NCI-H146 (cell line): ENCODE measurements around the gene SYT10.

Source experiments
- DNase-seq: peaks from one replicate; lab custom pipeline; 2025; lab: John Stamatoyannopoulos, UW

The SYT10 gene

DNA sequence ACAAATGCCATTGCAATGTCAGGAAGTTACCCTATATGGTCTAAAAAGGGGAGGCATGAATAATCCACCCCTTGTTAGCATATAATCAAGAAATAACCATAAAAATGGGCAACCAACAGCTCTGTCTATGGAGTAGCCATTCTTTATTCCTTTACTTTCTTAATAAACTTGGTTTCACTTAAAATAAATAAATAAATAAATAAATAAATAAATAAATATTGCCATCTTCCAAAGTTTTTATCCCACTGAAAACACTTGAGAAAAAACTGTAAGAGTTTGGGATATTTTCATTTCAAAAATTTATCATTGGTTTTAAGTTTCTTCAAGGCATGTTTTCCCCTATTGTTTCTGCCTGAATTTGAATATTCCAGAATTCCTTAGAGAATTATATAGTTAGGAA, 89.8 kb downstream of the SYT10 start:
- DNase-seq, result no peak

DNA sequence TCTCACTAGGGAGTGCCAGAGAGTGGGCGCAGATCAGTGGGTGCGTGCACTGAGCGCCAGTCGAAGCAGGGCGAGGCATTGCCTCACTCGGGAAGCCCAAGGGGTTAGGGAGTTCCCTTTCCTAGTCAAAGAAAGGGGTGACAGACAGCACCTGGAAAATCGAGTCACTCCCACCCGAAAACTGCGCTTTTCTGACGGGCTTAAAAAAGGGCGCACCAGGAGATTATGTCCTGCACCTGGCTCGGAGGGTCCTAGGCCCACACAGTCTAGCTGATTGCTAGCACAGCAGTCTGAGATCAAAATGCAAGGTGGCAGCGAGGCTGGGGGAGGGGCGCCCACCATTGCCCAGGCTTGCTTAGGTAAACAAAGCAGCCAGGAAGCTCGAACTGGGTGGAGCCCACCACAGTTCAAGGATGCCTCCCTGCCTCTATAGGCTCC, 107.6 kb downstream of the SYT10 start:
- DNase-seq, result peak; percentile 17

DNA sequence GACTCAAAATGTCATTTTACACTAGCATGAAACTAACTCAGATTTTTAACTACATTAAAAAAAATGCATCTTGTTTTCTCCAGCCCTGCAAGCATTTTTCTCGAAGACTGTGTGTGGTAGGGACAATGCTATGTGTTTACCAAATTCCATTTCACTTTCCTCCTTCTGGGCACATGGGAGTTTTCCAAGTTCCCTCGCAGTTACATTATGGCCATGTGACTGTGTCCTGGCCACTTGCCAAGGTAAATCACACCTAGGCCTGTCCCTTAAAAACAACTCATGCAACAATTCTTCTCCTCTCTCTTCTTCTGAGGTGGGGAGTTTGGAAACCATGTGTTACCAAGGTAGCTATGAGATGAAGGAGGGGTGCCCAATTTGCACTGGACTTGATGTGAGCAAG, 108.7 kb downstream of the SYT10 start:
- no peak for DNase-seq
